Activated CD4-positive, alpha-beta T cell treated with anti-CD3 and anti-CD28 coated beads, Interleukin-2, amount 50 U/mL, for 24 hours (primary cell): Measurements from ENCODE around the gene HMBS.
"Not testable (repeated sequence)": the region's sequence is repeated elsewhere in the genome, so short reads cannot be mapped to it uniquely, and the experiment has no call there.

Experiments
- DNase-seq, 2 donors: peaks; one replicate each; pipeline ENCODE4 v3.0.0-alpha.2; 2020; ENCODE audit warnings: low read depth in 1 of 2, low spot score in 1 of 2

Gene HMBS

GRCh38 chr11:119084663-119085436 is at the start of gene HMBS:
TSS of gene HMBS (plus strand) at chr11:119084881. CDS start at chr11:119085034, 153 bp downstream.
- DNase-seq: peak; percentile 83 to 90

- DNase-seq: no peak
These were observed 45.8 kb upstream of the HMBS start for GRCh38 chr11:119038884-119039283.

- not testable (repeated sequence) for DNase-seq
These were observed 45.2 kb upstream of the HMBS start for GRCh38 chr11:119039471-119039870.

- no peak for DNase-seq
These were observed 42.7 kb upstream of the HMBS start for GRCh38 chr11:119041821-119042514.

GRCh38 chr11:119042927-119043326 is 41.8 kb upstream of the HMBS start:
- DNase-seq: no peak

DNA sequence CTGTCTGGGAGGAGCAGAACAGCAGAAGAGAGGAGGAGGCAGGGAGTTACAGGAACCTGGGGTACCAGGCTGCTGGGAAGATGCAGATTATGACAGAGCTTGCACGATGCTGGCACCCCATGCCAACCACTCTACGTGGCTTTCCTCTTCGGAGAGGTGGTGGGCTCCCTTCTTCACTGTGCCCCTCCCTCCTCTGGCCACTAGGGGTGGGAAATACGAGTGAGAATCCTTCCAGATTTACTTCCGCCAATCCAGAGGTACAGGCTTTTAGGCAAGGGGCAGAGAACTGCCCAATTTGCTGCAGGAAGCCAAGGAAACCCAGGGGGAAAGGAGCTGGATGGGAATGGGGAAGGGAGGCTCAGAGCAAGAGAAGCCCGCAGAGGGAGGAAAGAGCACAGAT is 40.0 kb upstream of the HMBS start:
- no peak for DNase-seq

GRCh38 chr11:119046489-119046888 is 38.2 kb upstream of the HMBS start:
- no peak for DNase-seq

DNA sequence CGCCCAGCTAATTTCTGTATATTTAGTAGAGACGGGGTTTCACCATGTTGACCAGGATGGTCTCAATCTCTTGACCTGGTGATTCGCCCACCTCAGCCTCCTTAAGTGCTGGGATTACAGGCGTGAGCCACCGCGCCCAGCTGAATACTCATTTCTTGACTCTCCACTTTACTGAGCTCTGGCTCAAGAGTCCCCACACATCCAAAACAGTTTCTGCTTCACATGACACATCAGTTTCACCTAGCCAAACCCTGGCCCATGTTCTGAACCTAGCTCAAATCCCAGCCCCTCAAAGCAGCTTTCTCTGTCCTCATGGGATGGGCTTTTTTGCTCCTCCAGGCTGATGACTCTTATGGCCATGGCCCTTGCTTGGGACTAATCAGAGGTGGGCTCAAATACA is 37.5 kb upstream of the HMBS start:
- no peak for DNase-seq

DNA sequence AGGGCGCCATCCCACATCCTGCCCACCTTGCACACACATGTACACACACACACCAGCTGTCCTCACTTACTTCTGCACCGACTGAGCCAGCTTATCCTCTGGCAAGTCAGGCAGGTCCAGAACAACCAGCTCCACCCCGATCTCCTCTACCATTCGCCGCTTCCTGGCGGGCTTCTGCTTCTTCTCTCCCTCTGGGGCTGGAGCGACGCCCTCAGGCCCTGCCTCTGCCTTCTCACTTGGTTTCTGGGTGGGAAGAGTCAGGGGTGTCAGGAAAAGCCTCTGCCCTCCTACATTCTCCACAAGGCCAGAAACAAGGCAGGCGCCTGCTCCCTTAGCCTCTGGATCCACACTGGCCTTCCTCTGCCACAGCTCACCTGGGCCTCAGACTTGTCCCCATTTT is 36.0 kb upstream of the HMBS start:
- no peak for DNase-seq

DNA sequence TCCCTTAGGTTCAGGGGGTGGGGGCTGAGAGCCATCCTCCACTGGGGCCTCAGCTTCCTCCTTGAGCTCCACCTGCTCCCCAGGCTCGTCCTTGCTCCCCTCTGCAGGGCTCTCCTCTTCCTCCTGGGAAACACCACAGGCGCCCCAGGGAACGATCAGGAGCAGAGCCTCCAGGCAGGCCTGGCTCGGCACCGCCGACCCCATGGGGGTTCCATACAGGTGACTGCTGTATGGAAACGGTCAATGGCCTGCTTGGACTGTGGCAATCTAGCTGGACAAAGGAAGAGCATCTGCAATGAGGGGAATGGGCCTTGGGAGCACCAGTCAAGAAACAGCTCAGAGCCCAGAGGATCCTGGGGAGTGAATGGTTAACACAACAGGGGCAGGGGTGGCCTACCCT is 35.6 kb upstream of the HMBS start:
- DNase-seq: no peak

GRCh38 chr11:119051440-119052162 is 33.1 kb upstream of the HMBS start:
- no peak for DNase-seq

- DNase-seq: no peak
These were observed 32.4 kb upstream of the HMBS start for GRCh38 chr11:119052163-119052814.

- DNase-seq: no peak
These were observed 30.3 kb upstream of the HMBS start for GRCh38 chr11:119054418-119054817.

DNA sequence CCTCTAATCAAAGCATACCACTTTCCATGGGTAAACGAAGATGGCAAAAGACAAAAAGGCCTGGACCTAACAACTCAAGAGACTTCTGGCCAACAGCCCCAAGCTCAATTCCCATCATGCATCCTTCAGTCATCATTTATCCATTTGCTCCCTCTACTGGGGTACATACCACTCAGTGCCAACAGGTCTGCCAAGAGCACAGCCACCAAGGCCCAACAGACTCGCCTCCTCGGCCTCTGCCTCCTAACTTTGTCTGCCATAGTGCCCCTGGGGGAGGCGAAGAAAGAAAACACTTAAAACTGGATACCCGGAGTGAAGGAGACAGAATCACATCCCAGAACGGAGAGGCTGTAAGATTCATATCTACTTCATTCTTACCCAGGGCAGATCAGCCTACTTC is 28.8 kb upstream of the HMBS start:
- no peak for DNase-seq

DNA sequence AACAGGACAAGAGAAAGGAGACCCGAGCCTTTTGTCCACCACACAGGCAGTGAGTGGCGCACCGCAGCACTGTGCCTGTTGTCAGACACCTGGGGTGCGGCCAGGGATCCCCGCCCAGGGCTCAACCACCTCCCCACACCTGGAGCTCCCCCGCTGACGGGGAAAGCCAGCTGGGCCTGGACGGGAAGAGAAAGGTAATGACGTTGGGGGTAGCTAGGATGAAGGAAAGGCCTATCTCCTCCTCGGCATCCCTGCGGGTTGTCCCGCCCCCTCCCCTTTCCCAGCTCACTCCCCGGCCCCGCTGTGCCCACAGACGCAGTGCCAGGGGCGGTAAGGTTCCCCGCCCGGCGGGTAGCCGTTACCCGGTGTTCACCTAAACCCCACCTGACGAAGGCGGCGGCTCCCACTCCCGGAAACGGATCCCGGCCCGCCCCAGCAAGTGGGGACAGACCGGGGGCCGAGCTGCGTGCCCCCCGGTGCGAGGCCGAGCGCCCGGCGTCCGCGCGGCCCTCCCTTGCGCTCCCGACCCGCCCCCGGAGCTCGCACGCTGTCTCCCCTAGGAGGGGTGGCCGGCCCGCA is 28.2 kb upstream of the HMBS start:
- peak in 1 of 2 donors; percentile 20 for DNase-seq

DNA sequence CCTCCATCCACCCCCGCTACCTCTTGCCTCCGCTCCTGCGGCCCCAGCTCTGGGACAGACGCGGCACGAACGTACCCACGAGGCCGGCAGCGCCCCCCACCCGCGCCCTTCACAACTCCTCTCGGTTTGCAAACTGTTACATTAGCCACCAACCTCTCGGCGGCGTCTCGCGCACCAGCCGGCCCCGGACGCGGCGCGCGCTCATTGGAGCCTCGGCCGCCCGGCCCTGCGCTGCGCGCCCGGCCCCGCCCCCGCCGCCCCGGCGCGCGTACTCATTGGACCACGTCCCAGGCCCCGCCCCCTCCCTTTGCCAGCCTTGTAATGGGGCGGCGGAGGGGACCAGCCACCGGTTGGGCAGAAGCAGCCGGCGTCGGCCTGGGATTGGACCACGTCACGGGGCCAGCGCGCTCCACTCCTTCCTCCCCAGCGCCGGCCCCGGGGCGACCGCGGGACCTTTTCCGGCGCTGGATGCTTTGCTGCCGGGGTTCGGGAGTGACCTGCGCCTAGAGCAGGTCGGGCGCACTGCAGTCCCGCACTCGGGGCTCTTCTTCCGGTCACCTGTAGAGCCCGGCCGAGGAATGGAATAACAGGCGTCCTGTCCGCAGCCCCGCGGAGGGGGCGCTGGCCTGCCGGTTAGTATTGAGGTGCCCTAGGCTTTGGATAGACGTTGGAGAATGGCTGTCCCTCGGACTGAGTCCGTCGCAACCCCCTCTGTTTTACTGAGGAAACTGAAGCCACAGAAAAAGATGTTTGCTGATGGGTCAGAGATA is 27.5 kb upstream of the HMBS start, which contains the start of gene HYOU1:
Gene HYOU1, minus strand, starts transcription at position 206 of the 770 bp plus-strand sequence. CDS start 1,045 bp downstream, outside the sequence.
- peak; percentile 97 for DNase-seq

GRCh38 chr11:119059128-119059527 is 25.6 kb upstream of the HMBS start:
- DNase-seq: not testable (repeated sequence)

- DNase-seq: no peak
These were observed 23.4 kb upstream of the HMBS start for GRCh38 chr11:119061256-119061655.

DNA sequence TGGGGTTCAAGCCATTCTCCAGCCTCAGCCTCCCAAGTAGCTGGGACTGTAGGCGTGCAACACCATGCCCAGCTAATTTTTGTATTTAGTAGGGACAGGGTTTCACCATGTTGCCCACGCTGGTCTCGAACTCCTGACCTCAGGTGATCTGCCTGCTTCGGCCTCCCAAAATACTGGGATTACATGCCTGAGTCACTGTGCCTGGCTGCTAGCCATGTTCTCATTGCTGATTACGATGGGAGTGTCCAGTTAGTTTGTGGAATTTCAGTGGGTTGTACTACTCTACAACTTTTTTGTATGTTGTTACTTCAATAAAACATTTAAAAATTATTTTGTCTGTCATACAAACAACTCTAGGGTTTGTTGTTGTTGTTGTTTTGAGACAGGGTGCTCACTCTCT is 21.9 kb upstream of the HMBS start:
- DNase-seq: no peak

GRCh38 chr11:119065369-119065768 is 19.3 kb upstream of the HMBS start:
- peak in 1 of 2 donors; percentile 32 for DNase-seq
